Left ventricle myocardium inferior (tissue), 1 donor: ENCODE measurements around the gene KRT36. TPM values are rescaled to one million over a fixed set of nuclear protein-coding genes. Genes with fewer than 3 reads are reported as not detected.

Experiments
- DNase-seq: peaks from one replicate; pipeline ENCODE4 v3.0.0-alpha.2; 2020
- H3K27ac ChIP-seq: fragments of 200-600 bp; replicated peaks from 2 replicates; pipeline ENCODE4 v1.8.0; 2021
- H3K27me3 ChIP-seq: fragments of 200-600 bp; 2 replicates; pipeline ENCODE4 v1.8.0; 2021; ENCODE audit warnings: low read depth
- H3K36me3 ChIP-seq: fragments of 200-600 bp; 2 replicates; pipeline ENCODE4 v1.8.0; 2021
- H3K4me1 ChIP-seq: fragments of 200-600 bp; 2 replicates; pipeline ENCODE4 v1.8.0; 2021
- H3K4me3 ChIP-seq: fragments of 200-600 bp; 2 replicates; pipeline ENCODE4 v1.8.0; 2021; ENCODE audit warnings: mild to moderate bottlenecking, moderate library complexity
- H3K9me3 ChIP-seq: fragments of 200-600 bp; replicated peaks from 2 replicates; pipeline ENCODE4 v1.8.0; 2021
- intact Hi-C: fragments of 100-400 bp; cut with micrococcal nuclease; formaldehyde crosslinking; loops from one replicate; pipeline ENCODE4 v1.11.0; 2022
- total RNA-seq: library from RNA; stranded (reverse); fragmentation: NEBNext Ultra II Directional; extraction: Animal tissue kit (Norgen Biotek cat#: 25700); gene quantifications from one replicate; pipeline ENCODE4 v1.2.1, GENCODE V29; 2021
- TF ChIP-seq, protein P1 (sequence below): fragments of 200-600 bp; IDR thresholded peaks from 2 replicates; pipeline ENCODE4 v1.8.0; 2021; ENCODE audit warnings: antibody characterized with exemption, mild to moderate bottlenecking, borderline replicate concordance
- donor health status: DM: no; HTN: yes; CAD: no; lungs with severe emphysema.

Gene KRT36
- total RNA-seq, 1 donor from 2014 or later: not detected

DNA sequence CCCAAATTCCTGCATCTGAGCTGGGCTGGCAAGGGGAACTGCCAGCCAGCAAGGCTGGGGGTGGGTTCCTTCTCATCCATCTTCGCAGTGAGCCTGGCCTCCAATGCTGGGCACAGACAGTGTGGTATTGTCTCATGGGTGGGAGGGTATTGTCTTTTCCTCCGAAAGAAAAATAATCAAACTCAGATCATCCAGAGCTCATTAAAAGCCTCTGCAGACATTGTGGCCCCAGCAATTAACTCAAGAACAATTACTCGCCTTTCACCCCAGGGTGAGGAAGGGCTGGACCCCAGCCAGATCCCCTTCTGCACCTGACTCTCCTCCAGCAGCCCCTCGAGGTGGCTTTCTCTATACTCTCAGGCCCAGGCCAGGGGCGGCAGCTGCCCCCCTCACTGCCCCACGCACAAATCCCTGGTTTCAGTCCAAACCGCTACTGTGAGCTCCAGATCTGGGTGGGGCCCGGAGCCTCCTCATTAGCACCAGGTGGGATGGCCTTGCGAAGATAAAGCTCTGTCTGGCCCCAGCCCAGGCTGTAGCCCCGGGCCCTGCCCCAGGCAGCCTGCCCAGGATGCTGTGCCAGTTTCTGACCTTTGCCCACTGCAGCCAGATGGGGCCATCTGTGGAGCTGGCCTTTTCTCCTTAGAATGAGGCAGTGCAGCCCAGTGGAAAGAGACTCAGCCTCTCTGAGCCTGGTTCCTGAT is 31.3 kb upstream of the KRT36 start:
- Histone ChIP-seq H3K27me3 (peaks cover 95% of the 10 kb centered on the region), H3K4me1 (no peaks in the 10 kb centered on the region), H3K36me3 (no peaks in the 10 kb centered on the region), H3K27ac (no peak overlapping the region), H3K4me3 (no peak overlapping the region), H3K9me3 (no peaks in the 10 kb centered on the region)
- intact Hi-C loops: no loop called here
- TF ChIP-seq, protein P1, sequence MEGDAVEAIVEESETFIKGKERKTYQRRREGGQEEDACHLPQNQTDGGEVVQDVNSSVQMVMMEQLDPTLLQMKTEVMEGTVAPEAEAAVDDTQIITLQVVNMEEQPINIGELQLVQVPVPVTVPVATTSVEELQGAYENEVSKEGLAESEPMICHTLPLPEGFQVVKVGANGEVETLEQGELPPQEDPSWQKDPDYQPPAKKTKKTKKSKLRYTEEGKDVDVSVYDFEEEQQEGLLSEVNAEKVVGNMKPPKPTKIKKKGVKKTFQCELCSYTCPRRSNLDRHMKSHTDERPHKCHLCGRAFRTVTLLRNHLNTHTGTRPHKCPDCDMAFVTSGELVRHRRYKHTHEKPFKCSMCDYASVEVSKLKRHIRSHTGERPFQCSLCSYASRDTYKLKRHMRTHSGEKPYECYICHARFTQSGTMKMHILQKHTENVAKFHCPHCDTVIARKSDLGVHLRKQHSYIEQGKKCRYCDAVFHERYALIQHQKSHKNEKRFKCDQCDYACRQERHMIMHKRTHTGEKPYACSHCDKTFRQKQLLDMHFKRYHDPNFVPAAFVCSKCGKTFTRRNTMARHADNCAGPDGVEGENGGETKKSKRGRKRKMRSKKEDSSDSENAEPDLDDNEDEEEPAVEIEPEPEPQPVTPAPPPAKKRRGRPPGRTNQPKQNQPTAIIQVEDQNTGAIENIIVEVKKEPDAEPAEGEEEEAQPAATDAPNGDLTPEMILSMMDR: no peak
- DNase-seq: no peak

DNA sequence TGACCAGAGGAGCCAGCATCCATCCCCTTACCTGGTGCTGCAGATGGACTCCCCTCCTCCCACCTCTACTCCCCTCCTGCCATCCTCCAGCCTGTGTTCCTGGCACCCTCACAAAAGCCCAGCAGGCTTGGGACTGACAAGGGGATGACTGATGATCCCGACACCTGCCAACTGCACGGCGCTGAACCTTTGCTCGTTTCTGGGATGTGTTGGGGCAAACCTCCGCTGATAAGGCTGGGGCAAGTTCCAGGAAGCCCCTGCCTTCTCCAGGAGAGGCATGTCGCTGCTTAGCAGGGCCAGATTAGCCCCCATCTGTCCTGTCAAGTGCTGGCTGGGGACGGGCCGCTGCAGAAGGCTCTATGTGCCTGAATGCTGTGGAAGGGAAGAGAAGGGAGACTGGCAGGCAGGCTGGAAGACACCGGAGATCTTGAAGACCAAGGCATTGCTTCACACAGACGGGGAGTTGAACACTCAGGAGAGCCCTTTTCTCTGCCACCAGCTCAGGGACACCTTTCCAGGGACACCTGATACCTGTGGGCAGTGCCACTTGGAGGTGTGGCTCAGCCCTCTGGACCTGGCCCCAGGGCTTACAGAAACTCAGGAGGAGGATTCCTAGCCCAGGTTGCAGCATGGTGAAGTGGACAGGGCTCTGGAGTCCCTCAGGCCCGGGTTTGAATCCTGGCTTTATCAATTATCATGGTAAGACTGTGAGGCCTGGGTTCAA is 30.0 kb upstream of the KRT36 start:
- intact Hi-C loops: no loop called here
- Histone ChIP-seq H3K4me1 (no peaks in the 10 kb centered on the region), H3K27ac (no peak overlapping the region), H3K9me3 (no peaks in the 10 kb centered on the region), H3K4me3 (no peak overlapping the region), H3K27me3 (peaks cover 95% of the 10 kb centered on the region), H3K36me3 (no peaks in the 10 kb centered on the region)
- DNase-seq: no peak
- TF ChIP-seq, protein P1: no peak

- H3K27me3 ChIP-seq: peaks cover 96% of the 10 kb centered on the region
- H3K27ac ChIP-seq: no peak within 1 kb of the TSS
- H3K4me1 ChIP-seq: no peaks in the 10 kb centered on the region
- DNase-seq: no peak
- no peak within 1 kb of the TSS for H3K4me3 ChIP-seq
- TF ChIP-seq, protein P1: no peak
- intact Hi-C loops: no loop called here
- H3K9me3 ChIP-seq: no peaks in the 10 kb centered on the region
- no peaks in the 10 kb centered on the region for H3K36me3 ChIP-seq
These were observed 29.2 kb upstream of the KRT36 start, which contains the start of gene KRT15 for GRCh38 chr17:41518789-41519449. TSS of gene KRT15 (minus strand) at chr17:41518890. CDS start at chr17:41518827, 63 bp downstream.

- no peaks in the 10 kb centered on the region for H3K9me3 ChIP-seq
- intact Hi-C loops: no loop called here
- no peak overlapping the region for H3K27ac ChIP-seq
- H3K4me1 ChIP-seq: no peaks in the 10 kb centered on the region
- DNase-seq: no peak
- H3K27me3 ChIP-seq: peaks cover 96% of the 10 kb centered on the region
- TF ChIP-seq, protein P1: no peak
- no peak overlapping the region for H3K4me3 ChIP-seq
- H3K36me3 ChIP-seq: no peaks in the 10 kb centered on the region
These were observed 28.3 kb upstream of the KRT36 start for GRCh38 chr17:41518031-41518430.

- DNase-seq: no peak
- intact Hi-C loops: no loop called here
- TF ChIP-seq, protein P1: no peak
- Histone ChIP-seq H3K27me3 (peaks cover 96% of the 10 kb centered on the region), H3K4me3 (no peak overlapping the region), H3K9me3 (no peaks in the 10 kb centered on the region), H3K27ac (no peak overlapping the region), H3K4me1 (no peaks in the 10 kb centered on the region), H3K36me3 (no peaks in the 10 kb centered on the region)
These were observed 27.1 kb upstream of the KRT36 start for GRCh38 chr17:41516830-41517283.
